Kidney epithelial cell (primary cell): ENCODE data around the gene RBM41. TPM values are rescaled to one million over a fixed set of nuclear protein-coding genes. Genes with fewer than 3 reads are reported as not detected.
A peak's percentile ranks its signal among the peaks of the same experiment; 100 is the strongest.
"Not testable (repeated sequence)": the region's sequence is repeated elsewhere in the genome, so short reads cannot be mapped to it uniquely, and the experiment has no call there.

Source experiments
- DNase-seq: peaks from one replicate; pipeline ENCODE4 v3.0.0-alpha.2; 2010; ENCODE audit warnings: low read depth
- H3K27me3 ChIP-seq: 2 replicates; pipeline ENCODE4 v1.6.0; 2011; ENCODE audit warnings: low read length; ENCODE audit not compliant: control insufficient read depth, insufficient read depth
- H3K36me3 ChIP-seq: 2 replicates; pipeline ENCODE4 v1.5.1; 2011; ENCODE audit warnings: low read length; ENCODE audit not compliant: control insufficient read depth, insufficient read depth
- H3K4me3 ChIP-seq: 2 replicates; pipeline ENCODE4 v1.5.1; 2011; ENCODE audit warnings: low read depth, mild to moderate bottlenecking, control low read depth, low read length
- total RNA-seq: library from RNA; depleted of rRNA; stranded (reverse); fragments of >200 nt; gene quantifications from 2 replicates; pipeline ENCODE4 v1.2.3, GENCODE V29; 2015
- TF ChIP-seq, protein P1 (sequence below): IDR thresholded peaks from 2 replicates; pipeline ENCODE4 v1.5.1; 2011; ENCODE audit warnings: mild to moderate bottlenecking, moderate library complexity, low read length, control low read depth, inconsistent platforms; ENCODE audit not compliant: insufficient read depth, poor library complexity, severe bottlenecking

The RBM41 gene
- total RNA-seq, 1 donor from 2014 or later, result 20.8 TPM

DNA sequence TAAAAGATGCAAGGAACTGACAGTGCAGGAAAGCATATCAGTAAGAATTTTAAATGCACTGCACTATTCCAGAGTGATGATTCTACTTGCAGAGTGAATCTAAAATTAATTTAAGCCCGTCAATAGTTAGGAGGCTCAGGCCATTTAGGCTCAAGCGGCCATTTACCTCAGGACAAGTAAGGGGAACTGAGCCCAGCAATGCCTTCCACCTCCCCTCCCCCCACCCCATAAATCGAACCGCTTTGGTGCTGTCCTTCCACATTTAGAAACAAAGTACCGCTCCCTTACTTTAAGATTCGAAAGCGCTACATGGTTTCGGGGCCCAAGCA, 665 bp downstream of the RBM41 start:
- TF ChIP-seq, protein P1, sequence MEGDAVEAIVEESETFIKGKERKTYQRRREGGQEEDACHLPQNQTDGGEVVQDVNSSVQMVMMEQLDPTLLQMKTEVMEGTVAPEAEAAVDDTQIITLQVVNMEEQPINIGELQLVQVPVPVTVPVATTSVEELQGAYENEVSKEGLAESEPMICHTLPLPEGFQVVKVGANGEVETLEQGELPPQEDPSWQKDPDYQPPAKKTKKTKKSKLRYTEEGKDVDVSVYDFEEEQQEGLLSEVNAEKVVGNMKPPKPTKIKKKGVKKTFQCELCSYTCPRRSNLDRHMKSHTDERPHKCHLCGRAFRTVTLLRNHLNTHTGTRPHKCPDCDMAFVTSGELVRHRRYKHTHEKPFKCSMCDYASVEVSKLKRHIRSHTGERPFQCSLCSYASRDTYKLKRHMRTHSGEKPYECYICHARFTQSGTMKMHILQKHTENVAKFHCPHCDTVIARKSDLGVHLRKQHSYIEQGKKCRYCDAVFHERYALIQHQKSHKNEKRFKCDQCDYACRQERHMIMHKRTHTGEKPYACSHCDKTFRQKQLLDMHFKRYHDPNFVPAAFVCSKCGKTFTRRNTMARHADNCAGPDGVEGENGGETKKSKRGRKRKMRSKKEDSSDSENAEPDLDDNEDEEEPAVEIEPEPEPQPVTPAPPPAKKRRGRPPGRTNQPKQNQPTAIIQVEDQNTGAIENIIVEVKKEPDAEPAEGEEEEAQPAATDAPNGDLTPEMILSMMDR, result no peak
- H3K27me3 ChIP-seq, result peaks cover 6% of the 10 kb centered on the region
- no peaks in the 10 kb centered on the region for H3K36me3 ChIP-seq
- no peak for DNase-seq
- peak overlapping the region; percentile 66 for H3K4me3 ChIP-seq

DNA sequence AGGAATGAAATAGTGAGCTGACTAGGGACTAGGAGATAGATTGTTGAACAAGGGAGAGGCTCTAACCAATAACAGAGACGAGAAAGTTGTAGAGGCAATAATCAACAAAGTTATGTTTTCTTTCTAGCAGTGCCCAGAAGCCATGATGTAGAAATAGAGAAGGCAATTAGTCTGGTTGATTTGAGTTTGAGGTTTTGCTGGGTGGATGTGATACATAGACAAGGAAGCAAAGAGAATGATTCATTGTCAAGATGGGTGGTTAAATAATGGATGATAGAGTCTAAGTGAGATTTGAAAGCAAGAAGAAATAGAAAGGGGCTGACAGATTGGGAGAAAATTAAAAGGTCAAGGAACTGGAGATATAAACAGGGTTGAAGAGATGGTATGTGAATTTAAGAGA, 11.2 kb downstream of the RBM41 start:
- DNase-seq, result peak; percentile 1
- no peaks in the 10 kb centered on the region for H3K36me3 ChIP-seq
- no peak overlapping the region for H3K4me3 ChIP-seq
- no peaks in the 10 kb centered on the region for H3K27me3 ChIP-seq
- TF ChIP-seq, protein P1, result no peak

DNA sequence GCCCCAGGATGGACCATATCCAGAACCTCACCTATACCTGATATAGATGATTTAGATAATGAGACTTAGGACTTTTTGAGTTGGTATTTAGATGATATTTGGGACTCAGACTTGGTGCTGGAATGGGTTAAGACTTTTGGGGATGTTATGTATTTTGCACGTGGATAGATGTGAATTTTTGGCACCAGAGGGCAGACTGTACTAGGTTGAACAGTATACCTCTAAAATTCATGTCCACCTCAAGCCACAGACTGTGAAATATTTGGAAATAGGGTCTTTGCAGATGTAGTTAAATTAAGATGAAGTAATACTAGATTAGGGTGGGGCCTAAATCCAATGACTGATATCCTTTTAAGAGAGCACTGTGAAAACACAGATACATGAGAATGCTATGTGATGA, 15.6 kb downstream of the RBM41 start:
- TF ChIP-seq, protein P1, result no peak
- H3K27me3 ChIP-seq, result no peaks in the 10 kb centered on the region
- DNase-seq, result no peak
- H3K4me3 ChIP-seq, result no peak overlapping the region
- H3K36me3 ChIP-seq, result no peaks in the 10 kb centered on the region

DNA sequence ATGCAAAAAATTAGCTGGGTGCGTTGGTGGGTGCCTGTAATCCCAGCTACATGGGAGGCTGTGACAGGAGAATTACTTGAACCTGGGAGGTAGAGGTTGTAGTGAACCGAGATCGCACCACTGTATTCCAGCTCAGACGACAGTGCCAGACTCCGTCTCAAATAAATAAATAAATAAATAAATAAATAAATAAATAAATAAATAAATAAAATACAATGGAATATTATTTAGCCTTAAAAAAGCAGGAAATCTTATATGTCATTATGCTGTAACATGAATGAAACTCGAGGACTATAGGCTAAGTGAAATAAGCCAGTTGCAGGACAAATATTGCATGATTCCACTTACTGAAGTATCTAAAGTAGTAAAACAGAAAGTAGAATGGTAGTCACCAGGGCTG, 42.5 kb downstream of the RBM41 start:
- no peaks in the 10 kb centered on the region for H3K36me3 ChIP-seq
- TF ChIP-seq, protein P1, result no peak

DNA sequence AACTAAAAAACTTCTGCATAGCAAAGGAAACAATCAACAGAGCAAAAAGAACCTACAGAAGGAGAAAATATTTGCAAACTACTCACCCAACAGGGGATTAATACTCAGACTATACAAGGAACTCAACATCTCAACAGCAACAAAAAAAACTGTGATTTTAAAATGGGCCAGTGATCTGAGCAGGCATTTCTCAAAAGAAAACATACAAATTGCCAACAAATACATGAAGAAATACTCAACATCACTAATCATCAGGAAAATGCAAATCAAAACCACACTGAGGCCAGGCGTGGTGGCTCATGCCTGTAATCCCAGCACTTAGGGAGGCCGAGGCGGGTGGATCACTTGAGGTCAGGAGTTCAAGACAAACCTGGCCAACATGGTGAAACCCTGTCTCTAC, 60.9 kb downstream of the RBM41 start:
- not testable (repeated sequence) for H3K27me3 ChIP-seq, H3K36me3 ChIP-seq, DNase-seq, H3K4me3 ChIP-seq

More for the DNA sequence above, 42.5 kb downstream of the RBM41 start:
- no peak for DNase-seq
- Histone ChIP-seq H3K27me3 (no peaks in the 10 kb centered on the region), H3K4me3 (no peak overlapping the region)

DNA sequence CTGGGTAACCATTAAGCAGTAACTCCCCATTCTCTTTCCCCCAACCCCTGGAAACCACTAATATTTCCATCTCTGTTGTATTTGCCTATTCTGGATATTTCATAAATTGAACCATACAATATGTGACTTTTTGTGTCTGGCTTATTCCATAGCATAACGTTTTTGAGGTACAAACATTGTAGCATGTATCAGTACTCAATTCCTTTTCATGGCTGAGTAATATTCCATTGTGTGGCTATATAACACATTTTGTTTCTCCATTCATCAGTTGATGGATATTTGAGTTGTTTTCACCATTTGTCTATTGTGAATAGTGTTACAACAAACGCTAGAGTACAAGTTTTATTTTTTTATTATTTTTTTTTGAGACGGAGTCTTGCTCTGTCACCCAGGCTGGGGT, 63.6 kb downstream of the RBM41 start:
- H3K4me3 ChIP-seq, result no peak overlapping the region
- TF ChIP-seq, protein P1, result no peak
- H3K27me3 ChIP-seq, result no peaks in the 10 kb centered on the region
- no peaks in the 10 kb centered on the region for H3K36me3 ChIP-seq
- DNase-seq, result no peak

DNA sequence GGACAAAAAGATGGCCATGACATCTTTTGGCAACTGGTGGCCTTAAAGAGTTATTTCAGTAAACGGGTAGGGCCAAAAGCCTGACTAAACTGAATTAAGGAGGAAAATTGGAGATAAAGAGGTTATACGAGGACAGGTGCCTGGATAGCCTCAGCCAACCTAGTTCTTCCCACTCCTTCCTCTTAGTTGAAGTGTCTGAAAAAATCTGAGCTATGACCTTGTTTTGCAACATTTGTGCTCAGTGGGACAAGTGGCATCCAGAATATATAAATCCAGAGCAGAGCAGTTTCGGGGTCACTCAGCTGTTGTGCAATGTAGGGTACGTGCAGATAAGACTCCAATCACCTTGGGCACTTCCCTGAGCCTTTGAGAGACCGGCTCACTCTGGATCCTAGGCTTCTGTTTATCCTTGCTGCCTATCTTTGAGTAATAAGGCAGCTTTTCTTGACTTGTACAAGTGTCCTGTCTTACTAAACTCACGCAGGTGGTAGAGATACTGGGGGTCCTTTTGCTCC, 68.4 kb downstream of the RBM41 start:
- H3K4me3 ChIP-seq, result no peak overlapping the region
- no peaks in the 10 kb centered on the region for H3K27me3 ChIP-seq
- no peaks in the 10 kb centered on the region for H3K36me3 ChIP-seq
- TF ChIP-seq, protein P1, result no peak
- no peak for DNase-seq
